ENCODE results near the gene CDH18.

The CDH18 gene

DNA sequence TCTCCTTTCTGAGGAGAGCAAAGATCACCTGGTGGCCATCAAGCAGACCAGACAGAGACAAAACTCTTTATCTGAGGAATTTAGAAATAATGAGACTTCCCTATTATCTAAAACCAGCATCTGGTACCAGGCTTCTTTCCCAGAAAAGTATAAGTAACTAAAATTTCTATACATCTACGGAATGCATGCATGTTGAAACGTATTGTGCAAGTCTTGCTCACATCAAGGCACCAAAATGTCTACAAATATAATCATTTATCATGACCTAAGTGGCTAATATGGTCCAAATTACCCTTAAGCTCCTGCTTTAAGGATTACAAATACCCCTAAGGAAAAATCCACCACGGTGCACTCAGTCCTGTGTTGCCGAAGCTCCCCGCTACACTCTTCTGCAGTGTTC, 286.3 kb downstream of the CDH18 start:
- Mint-ChIP-seq H3K27me3 (no peaks in the 10 kb centered on the region), H3K4me3 (no peak overlapping the region), H3K9me3 (peaks cover 2% of the 10 kb centered on the region), H3K27ac (no peak overlapping the region), H3K4me1 (no peaks in the 10 kb centered on the region), H3K36me3 (no peaks in the 10 kb centered on the region)
- ATAC-seq (ENCODE audit: low read depth) (no peak), DNase-seq (ENCODE audit: low spot score in 2 of 2) (no peak)

DNA sequence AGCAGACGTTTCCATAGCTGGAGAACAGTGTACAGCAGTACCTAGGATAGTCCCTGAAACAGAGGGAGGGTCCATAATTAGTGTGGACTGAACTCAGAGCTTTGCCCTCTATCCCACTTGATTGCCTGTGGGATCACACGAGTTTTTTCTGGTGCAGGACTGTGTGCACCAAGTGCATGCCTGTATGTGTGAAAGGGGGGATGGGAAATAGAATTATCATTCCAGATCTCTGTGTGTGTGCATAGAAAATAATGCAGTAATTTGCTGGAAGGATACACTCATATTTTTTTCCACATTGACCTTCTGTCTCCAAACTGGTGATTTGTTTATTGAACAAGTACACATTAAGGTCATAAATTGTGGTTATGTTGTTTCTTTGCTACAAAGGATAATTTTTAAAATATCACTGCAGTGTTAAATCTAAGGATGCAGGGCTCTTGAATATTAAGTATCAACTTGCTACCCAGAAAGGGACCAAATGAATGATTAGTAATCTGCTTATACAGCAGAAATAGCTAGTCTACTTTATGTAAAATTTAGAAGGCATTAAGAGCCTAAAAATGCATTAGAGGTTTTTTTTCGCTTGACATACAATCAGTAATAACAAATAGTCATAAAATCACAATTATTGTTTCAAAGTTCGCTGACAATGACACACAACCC, 292.9 kb downstream of the CDH18 start:
- Mint-ChIP-seq H3K36me3 (no peaks in the 10 kb centered on the region), H3K27ac (no peak overlapping the region), H3K4me3 (no peak overlapping the region), H3K4me1 (no peaks in the 10 kb centered on the region), H3K27me3 (no peaks in the 10 kb centered on the region), H3K9me3 (peaks cover 4% of the 10 kb centered on the region)
- DNase-seq (ENCODE audit: low spot score in 2 of 2) (no peak), ATAC-seq (ENCODE audit: low read depth) (no peak)

DNA sequence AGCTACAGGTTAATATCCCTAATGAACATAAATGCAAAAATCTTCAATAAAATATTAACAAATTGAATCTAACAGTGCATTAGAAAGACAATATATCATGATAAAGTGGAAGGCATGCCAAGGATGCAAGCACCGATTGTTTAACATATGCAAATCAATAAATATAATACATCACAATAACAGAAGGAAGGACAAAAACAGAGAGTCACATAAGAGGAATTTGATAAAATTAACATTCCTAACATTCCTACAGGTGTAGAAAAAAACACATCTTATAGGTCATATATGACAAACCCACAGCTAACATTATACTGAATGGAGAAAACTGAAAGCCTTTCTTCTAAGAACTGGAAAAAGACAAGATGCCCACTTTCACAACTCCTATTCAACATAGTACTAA, 297.0 kb downstream of the CDH18 start:
- Mint-ChIP-seq H3K4me1 (no peaks in the 10 kb centered on the region), H3K27ac (no peak overlapping the region), H3K36me3 (no peaks in the 10 kb centered on the region), H3K4me3 (no peak overlapping the region), H3K27me3 (no peaks in the 10 kb centered on the region), H3K9me3 (peaks cover 6% of the 10 kb centered on the region)
- ATAC-seq (ENCODE audit: low read depth), result no peak
- no peak for DNase-seq (ENCODE audit: low spot score in 2 of 2)

DNA sequence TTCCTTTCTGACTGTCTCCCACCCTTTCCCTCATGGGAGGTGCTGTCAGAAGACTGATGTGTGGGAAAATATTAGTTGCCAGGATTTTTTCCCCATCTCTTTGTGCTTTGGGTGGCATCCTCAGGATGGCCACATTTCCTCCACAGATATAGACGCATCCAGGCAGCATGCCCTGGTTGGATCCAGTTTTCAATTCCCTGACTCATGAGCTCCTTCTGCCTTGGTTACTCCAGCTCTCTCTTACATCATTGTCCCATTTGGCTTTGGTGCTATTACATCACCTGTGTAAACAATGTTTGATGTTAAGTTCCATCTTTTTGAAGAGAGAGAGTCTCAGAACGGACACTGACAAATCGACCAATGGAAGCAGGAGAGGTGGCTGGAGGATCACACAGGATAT, 302.5 kb downstream of the CDH18 start:
- Mint-ChIP-seq H3K36me3 (no peaks in the 10 kb centered on the region), H3K9me3 (peaks cover 5% of the 10 kb centered on the region), H3K4me3 (no peak overlapping the region), H3K4me1 (no peaks in the 10 kb centered on the region), H3K27ac (no peak overlapping the region), H3K27me3 (no peaks in the 10 kb centered on the region)
- ATAC-seq (ENCODE audit: low read depth) (no peak), DNase-seq (ENCODE audit: low spot score in 2 of 2) (no peak)

DNA sequence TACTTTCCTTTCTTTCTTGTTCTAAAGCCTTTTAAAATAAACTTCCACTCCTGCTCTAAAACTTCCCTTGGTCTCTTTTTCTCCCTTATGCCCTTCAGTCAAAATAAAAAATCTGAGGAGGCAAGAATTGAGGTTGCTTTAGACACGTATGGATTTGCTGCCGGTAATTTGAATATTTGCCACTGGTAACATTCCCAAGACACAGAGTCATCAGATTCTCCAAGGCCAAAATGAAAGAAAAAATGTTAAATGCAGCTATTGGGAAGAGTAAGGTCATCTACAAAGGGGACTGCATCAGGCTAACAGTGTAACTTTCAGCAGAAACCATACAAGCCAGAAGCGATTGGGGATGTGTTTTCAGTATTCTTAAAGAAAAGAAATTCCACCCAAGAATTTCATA, 311.1 kb downstream of the CDH18 start:
- Mint-ChIP-seq H3K27ac (no peak overlapping the region), H3K9me3 (no peaks in the 10 kb centered on the region), H3K36me3 (no peaks in the 10 kb centered on the region), H3K4me3 (no peak overlapping the region), H3K4me1 (no peaks in the 10 kb centered on the region), H3K27me3 (no peaks in the 10 kb centered on the region)
- ATAC-seq (ENCODE audit: low read depth) (no peak), DNase-seq (ENCODE audit: low spot score in 2 of 2) (no peak)

DNA sequence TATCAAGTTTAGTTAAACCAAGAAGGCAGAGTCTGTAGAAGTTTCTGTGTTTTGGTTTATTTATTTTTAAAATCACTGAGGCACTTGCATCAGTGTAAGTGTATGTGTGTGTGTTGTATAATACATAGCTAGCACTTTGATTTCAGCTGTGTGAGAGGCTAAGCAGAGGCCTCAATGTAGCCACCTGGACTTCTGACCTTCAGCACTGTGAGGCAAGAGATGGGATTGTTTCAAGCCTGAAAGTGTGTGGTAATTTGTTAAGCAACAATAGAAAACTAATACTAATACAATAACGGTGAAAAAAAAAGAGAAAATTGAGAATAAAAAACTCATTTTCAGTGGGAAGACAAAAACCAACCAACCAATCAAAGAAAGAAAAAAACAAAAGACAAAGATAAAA, 327.3 kb downstream of the CDH18 start:
- DNase-seq (ENCODE audit: low spot score in 2 of 2) (no peak), ATAC-seq (ENCODE audit: low read depth) (no peak)
- H3K4me3 Mint-ChIP-seq, result no peak overlapping the region
- no peaks in the 10 kb centered on the region for H3K27me3 Mint-ChIP-seq
- no peaks in the 10 kb centered on the region for H3K4me1 Mint-ChIP-seq
- H3K27ac Mint-ChIP-seq, result no peak overlapping the region
- no peaks in the 10 kb centered on the region for H3K9me3 Mint-ChIP-seq
- no peaks in the 10 kb centered on the region for H3K36me3 Mint-ChIP-seq

DNA sequence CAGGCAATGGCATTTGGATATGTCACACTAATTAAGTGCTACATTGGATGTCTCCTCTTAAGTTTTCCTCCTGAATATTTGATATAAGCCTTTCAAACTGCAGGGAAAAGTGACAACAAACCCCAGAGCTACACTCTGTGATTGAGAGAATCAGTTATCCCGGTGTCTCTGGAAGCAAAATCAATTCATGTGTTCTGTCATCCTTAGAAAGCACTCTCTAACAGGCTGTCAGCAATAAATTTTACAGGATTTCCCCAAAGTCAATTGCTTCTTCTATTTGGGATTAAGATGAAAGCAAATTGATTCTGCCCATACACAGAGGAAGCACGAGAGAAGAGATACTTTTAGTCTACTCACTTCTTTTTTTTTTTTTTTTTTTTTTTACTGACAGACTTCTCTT, 332.4 kb downstream of the CDH18 start:
- DNase-seq (ENCODE audit: low spot score in 2 of 2), result no peak

DNA sequence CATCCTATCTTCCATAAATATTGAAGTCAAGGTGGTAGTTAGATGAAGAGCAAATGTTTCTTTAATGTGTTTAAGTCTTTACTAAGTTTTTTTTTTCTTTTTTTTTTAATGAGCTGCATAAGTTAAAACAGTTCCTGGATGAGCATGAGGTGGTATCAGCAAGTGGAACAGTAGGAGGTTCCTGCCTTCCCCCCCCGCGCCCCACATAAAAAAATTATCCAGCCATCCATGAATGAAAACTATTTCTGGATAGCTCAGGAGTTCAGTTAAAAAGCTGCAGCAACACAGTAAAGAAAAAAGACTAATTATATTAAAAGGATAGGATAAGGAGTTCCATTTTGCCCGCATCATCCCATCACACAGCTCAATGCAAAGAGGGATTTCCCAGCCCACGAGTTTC, 349.5 kb downstream of the CDH18 start:
- no peak overlapping the region for H3K4me3 Mint-ChIP-seq
- H3K27me3 Mint-ChIP-seq, result no peaks in the 10 kb centered on the region
- ATAC-seq (ENCODE audit: low read depth) (no peak), DNase-seq (ENCODE audit: low spot score in 2 of 2) (no peak)
- no peak overlapping the region for H3K27ac Mint-ChIP-seq
- no peaks in the 10 kb centered on the region for H3K9me3 Mint-ChIP-seq
- no peaks in the 10 kb centered on the region for H3K4me1 Mint-ChIP-seq
- H3K36me3 Mint-ChIP-seq, result no peaks in the 10 kb centered on the region

More for the DNA sequence above, 332.4 kb downstream of the CDH18 start:
- no peak for ATAC-seq (ENCODE audit: low read depth)
- Mint-ChIP-seq H3K36me3 (no peaks in the 10 kb centered on the region), H3K4me3 (no peak overlapping the region), H3K27me3 (no peaks in the 10 kb centered on the region), H3K4me1 (no peaks in the 10 kb centered on the region), H3K27ac (no peak overlapping the region), H3K9me3 (no peaks in the 10 kb centered on the region)

DNA sequence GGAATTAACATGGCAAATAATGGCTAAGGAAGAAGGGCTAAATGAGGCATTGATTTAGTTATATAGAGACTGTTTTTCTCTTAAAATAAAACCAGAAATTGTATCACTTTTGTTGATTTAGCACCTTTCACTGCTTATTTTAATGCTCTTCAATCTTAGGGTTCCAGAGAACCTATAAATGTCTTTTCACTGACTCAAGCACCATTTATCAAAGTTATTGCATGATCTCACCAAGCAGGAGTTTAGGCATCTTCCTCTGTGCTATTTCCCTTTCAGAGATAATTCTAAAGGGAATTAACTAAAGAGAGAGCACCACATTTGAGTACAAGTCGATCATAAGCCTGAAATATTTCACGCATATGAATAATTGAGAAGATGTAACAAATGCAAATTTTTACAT, 357.1 kb downstream of the CDH18 start:
- ATAC-seq (ENCODE audit: low read depth), result no peak
- no peaks in the 10 kb centered on the region for H3K4me1 Mint-ChIP-seq
- H3K27ac Mint-ChIP-seq, result no peak overlapping the region
- no peaks in the 10 kb centered on the region for H3K36me3 Mint-ChIP-seq
- H3K9me3 Mint-ChIP-seq, result peaks cover 3% of the 10 kb centered on the region
- no peaks in the 10 kb centered on the region for H3K27me3 Mint-ChIP-seq
- DNase-seq (ENCODE audit: low spot score in 2 of 2), result no peak
- no peak overlapping the region for H3K4me3 Mint-ChIP-seq

DNA sequence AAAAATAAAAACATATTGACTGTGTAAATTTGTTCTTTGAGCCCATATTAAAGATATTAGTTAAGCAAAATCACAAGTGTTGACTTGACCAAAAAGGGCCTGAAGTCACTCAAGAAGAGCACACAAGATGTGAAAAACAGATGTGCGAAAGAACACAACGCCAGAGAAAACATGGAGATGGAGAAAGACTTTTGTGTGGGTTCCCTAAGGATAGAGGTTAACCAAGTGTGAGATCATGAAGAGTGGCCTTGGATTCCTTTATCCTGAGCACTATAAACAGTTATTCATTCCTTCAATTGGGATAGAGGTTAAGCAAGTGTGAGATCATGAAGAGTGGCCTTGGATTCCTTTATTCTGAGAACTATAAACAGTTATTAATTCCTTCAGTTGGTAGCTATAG, 361.8 kb downstream of the CDH18 start:
- H3K4me1 Mint-ChIP-seq, result no peaks in the 10 kb centered on the region
- H3K9me3 Mint-ChIP-seq, result peaks cover 6% of the 10 kb centered on the region
- no peaks in the 10 kb centered on the region for H3K27me3 Mint-ChIP-seq
- H3K36me3 Mint-ChIP-seq, result no peaks in the 10 kb centered on the region
- H3K4me3 Mint-ChIP-seq, result no peak overlapping the region
- ATAC-seq (ENCODE audit: low read depth), result no peak
- no peak for DNase-seq (ENCODE audit: low spot score in 2 of 2)
- no peak overlapping the region for H3K27ac Mint-ChIP-seq

DNA sequence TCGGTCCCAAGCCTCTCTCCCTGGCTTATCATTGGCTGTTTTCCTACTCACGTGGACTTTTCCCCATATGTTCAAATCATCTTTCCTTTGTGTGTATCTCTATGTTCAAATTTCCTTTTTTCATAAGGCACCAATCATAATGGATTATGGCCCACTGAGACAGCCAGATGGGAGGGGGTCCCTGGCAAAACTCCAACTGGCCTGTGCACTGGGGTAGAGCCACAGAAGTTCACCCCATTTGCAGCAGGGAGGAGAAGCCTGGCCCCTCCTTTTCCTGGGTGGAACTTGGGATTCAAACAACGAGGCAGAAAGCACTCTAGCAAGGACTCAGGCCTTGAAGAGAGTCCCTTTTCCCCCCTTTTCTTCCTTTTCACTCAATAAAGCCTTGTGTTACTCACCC, 362.4 kb downstream of the CDH18 start:
- Mint-ChIP-seq H3K9me3 (peaks cover 6% of the 10 kb centered on the region), H3K4me3 (no peak overlapping the region), H3K27me3 (no peaks in the 10 kb centered on the region), H3K4me1 (no peaks in the 10 kb centered on the region), H3K27ac (no peak overlapping the region), H3K36me3 (no peaks in the 10 kb centered on the region)
- no peak for ATAC-seq (ENCODE audit: low read depth)
- no peak for DNase-seq (ENCODE audit: low spot score in 2 of 2)

DNA sequence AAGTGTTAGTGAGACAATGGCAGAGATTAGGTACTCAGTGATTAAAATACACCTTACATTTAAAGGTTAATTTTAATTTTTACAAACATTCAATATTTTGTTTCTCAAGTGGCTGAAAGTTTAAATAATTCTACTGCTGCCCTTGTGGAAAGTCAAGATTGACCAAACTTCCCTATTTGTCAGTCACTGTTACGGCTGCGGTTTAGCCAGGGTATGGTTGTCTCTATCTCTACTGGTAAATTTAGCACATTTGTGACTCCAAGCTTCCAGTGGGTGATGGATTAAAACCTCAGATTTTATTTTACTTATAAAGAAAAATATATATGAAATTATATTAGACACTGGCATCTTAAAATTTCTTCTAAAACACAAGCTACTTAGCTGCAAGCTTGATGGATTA, 368.4 kb downstream of the CDH18 start:
- ATAC-seq (ENCODE audit: low read depth) (no peak), DNase-seq (ENCODE audit: low spot score in 2 of 2) (no peak)
- peaks cover 3% of the 10 kb centered on the region for H3K9me3 Mint-ChIP-seq
- H3K4me3 Mint-ChIP-seq, result no peak overlapping the region
- no peaks in the 10 kb centered on the region for H3K4me1 Mint-ChIP-seq
- H3K27ac Mint-ChIP-seq, result no peak overlapping the region
- H3K27me3 Mint-ChIP-seq, result no peaks in the 10 kb centered on the region
- no peaks in the 10 kb centered on the region for H3K36me3 Mint-ChIP-seq

DNA sequence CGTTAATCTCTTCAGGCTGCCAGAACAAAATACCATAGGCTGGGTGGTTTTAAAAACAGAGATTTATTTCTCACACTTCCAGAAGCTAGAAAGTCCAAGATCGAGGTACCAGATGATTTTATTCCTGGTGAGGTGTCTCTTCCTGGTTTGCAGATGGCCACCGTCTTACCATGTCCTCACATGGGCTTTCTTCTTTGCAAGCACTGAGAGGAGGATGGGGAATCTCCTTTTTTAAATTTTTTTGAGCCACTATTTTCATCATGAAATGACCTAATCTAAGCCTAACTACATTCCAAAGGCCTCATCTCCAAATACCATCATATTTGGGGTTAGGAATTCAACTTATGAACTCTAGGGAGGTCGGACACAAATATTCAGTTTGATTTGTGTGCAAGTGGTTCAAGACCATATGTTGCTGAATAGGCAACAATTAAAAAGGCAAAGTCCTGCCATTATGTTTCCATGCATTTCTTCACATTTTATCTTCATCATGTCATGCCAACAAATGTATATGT, 371.2 kb downstream of the CDH18 start:
- ATAC-seq (ENCODE audit: low read depth) (no peak), DNase-seq (ENCODE audit: low spot score in 2 of 2) (no peak)
- Mint-ChIP-seq H3K27ac (no peak overlapping the region), H3K9me3 (peaks cover 1% of the 10 kb centered on the region), H3K36me3 (no peaks in the 10 kb centered on the region), H3K4me3 (no peak overlapping the region), H3K4me1 (no peaks in the 10 kb centered on the region), H3K27me3 (no peaks in the 10 kb centered on the region)

DNA sequence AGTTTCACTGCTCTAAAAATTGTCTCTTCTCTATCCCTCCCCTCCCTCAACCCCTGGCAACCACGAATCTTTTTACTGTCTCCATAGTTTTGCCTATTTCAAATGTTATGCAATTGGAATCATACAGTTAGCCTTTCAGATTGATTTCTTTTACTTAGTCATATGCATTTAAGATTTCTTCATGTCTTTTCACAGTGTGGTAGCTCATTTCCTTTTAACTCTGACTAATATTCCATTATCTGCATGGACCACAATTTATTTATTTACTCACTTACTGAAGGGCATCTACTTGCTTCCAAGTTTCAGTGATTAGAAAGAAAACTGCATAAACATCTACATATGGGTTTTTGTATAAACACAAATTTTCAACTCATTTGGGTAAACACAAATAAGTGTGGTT, 372.3 kb downstream of the CDH18 start:
- ATAC-seq (ENCODE audit: low read depth), result no peak
- Mint-ChIP-seq H3K36me3 (no peaks in the 10 kb centered on the region), H3K27me3 (no peaks in the 10 kb centered on the region), H3K9me3 (peaks cover 4% of the 10 kb centered on the region), H3K4me3 (no peak overlapping the region), H3K27ac (no peak overlapping the region), H3K4me1 (no peaks in the 10 kb centered on the region)
- no peak for DNase-seq (ENCODE audit: low spot score in 2 of 2)

DNA sequence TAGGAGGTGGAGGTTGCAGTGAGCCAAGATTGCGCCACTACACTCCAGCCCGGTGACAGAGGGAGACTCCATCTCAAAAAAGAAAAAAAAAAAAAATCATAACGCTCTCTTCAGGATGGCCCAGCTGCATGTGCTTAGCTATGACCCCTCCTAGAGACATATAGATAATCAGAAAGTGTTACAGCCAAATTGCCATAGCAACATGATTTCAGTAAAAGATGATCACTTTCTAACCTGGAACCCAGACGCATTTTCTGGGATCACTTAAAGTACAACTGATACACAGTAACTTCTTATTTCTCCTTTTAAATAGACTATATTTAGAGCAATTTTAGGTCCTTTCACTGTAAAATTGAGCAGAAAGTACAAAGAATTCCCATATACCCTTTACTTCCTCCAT, 372.9 kb downstream of the CDH18 start:
- no peak overlapping the region for H3K27ac Mint-ChIP-seq
- ATAC-seq (ENCODE audit: low read depth) (no peak), DNase-seq (ENCODE audit: low spot score in 2 of 2) (no peak)
- H3K27me3 Mint-ChIP-seq, result no peaks in the 10 kb centered on the region
- no peaks in the 10 kb centered on the region for H3K4me1 Mint-ChIP-seq
- H3K9me3 Mint-ChIP-seq, result peaks cover 4% of the 10 kb centered on the region
- H3K4me3 Mint-ChIP-seq, result no peak overlapping the region
- no peaks in the 10 kb centered on the region for H3K36me3 Mint-ChIP-seq

Measured in memory B cell (primary cell).